EH (cell line): ENCODE data around the gene RTBDN.
A peak's percentile ranks its signal among the peaks of the same experiment; 100 is the strongest.

ENCODE experiments used
- DNase-seq: peaks from one replicate; pipeline ENCODE4 v3.0.0-alpha.2; 2015; ENCODE audit warnings: low read depth

RTBDN gene

DNA sequence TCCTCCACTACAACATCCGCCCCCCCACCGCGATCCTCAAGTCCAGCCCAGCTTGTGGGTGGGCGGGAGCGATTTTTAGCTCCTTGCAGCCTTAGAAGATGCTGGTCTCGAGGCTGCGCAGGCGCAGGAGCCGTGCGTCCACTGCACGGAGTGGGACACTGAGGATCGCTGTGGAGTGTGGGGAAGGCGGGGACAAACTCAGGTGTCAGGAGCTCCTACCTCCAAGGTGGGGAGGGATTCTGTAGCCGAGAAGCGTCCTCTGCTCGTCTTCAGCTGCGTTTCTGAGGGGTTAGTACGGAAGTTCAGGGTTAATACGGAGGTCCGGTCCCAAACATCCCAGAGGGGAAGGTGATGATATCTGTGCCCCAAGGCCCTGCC, at the start of gene RTBDN:
Gene RTBDN, minus strand, starts transcription at position 14 of the 378 bp plus-strand sequence. CDS start 4,600 bp downstream, outside the sequence.
- DNase-seq, result no peak

DNA sequence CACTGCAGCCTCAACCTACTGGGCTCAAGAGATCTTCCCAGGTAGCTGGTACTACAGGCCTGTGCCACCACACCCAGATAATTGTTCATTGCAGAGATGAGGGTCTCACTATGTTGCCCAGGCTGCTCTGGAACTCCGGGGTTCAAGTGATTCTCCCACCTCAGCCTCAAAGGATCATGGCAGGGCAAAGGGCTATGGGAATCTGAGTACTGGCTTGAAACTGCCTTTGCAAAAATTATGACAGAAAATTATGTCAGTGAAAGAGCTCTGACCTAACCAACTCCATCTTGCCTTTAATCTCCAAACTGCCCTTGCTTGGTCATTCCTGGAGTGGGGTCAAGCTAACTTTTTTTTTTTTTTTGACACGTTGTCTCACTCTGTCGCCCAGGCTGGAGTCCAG, 48.2 kb upstream of the RTBDN start:
- DNase-seq, result no peak

DNA sequence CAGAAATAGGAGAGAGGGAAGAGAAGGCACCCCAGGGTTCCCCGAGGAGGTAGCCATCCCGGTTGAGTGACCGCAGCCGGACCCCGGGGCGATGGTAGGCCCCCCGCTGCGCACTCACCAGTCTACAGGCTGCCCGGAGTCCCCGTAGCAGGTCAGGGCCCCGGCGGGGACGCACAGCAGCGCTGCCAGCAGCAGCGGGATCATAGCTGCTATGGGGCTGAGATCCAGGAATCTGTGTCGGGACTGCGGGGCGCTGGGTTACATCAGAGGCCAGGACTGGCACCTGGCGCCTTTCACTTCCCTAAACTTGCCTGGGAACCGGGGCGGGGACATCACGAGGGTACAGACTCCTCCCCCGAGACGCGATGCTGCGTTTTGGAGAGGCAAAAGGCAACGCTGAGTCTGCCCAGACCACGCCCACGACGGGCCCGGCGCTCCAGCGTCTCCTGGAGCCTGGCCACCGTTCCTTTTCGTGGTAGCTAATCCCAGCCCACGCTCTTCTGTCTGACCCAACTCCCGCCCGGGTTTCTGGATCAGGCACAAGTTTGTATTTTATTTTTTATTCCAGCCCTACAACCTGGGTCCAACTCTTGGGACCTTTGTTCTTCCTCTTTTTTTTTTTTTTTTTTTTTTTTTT, 46.9 kb upstream of the RTBDN start, which contains the start of gene DNASE2:
Gene DNASE2, minus strand, starts transcription at position 278 of the 637 bp plus-strand sequence. Its CDS starts 74 bp downstream, at position 204.
- DNase-seq, result peak; percentile 92

DNA sequence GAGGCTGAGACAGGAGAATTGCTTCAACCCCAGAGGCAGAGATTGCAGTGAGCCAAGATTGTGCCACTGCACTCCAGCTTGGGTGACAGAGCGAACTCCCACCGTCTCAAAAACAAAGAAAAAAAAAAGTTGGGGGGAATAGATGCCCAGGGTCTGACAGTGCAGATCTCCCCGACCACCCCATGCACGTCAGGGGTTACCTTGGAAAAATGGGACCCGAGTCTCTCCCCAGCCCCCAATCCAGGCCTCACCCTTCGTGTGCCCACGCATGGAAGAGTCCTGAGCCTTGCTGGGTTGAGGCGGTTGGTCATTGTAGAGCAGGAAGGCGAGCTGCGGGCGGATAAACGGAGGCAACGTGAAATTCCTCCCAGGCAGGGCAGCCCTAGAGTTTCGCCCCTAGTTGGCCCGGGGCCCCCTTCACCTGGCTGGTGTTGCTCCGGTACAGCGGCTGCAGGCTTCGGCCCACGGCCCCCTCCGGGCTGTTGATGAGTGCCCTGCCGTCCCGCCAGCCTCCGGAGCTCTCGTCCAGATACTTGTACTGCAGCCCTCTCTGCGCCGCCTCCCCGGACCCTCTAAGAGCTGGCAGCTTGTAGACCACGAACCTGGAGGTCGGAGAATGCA, 46.3 kb upstream of the RTBDN start:
- DNase-seq, result peak; percentile 22

DNA sequence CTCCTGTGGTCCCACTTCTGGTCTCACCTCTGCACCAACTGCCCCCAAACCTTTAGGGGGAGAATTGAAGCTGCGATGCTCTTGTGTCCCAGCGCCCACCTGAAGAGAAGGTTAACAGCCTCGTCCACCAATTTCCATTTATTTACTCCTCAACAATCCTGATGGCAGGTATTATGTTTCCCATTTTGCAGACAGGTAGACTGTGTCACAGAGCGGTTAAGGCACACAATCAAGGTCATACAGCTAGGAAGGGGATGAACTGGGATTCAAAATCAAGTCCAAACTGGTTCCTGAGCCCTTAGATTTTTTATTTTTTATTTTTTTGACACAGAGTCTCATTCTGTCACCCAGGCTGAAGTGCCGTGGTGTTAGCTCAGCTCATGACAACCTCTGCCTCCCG, 40.7 kb upstream of the RTBDN start:
- no peak for DNase-seq

DNA sequence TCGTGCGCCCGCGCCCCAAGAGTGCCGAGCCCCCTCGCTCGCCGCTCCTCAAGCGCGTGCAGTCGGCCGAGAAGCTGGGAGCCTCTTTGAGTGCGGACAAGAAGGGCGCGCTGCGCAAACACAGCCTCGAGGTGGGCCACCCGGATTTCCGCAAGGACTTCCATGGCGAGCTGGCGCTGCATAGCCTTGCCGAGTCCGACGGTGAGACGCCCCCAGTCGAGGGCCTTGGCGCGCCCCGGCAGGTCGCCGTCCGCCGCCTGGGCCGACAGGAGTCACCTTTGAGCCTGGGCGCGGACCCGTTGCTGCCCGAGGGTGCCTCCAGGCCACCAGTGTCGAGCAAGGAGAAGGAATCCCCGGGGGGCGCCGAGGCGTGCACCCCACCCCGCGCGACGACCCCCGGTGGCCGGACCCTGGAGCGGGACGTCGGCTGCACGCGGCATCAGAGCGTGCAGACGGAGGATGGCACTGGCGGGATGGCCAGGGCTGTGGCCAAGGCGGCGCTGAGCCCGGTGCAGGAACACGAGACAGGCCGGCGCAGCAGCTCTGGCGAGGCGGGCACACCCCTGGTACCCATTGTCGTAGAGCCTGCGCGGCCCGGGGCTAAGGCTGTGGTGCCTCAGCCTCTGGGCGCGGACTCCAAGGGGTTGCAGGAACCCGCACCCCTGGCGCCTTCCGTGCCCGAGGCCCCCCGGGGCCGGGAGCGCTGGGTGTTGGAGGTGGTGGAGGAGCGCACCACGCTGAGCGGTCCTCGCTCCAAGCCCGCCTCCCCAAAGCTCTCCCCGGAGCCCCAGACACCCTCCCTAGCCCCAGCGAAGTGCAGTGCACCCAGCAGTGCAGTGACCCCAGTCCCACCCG, 39.7 kb upstream of the RTBDN start:
- no peak for DNase-seq

DNA sequence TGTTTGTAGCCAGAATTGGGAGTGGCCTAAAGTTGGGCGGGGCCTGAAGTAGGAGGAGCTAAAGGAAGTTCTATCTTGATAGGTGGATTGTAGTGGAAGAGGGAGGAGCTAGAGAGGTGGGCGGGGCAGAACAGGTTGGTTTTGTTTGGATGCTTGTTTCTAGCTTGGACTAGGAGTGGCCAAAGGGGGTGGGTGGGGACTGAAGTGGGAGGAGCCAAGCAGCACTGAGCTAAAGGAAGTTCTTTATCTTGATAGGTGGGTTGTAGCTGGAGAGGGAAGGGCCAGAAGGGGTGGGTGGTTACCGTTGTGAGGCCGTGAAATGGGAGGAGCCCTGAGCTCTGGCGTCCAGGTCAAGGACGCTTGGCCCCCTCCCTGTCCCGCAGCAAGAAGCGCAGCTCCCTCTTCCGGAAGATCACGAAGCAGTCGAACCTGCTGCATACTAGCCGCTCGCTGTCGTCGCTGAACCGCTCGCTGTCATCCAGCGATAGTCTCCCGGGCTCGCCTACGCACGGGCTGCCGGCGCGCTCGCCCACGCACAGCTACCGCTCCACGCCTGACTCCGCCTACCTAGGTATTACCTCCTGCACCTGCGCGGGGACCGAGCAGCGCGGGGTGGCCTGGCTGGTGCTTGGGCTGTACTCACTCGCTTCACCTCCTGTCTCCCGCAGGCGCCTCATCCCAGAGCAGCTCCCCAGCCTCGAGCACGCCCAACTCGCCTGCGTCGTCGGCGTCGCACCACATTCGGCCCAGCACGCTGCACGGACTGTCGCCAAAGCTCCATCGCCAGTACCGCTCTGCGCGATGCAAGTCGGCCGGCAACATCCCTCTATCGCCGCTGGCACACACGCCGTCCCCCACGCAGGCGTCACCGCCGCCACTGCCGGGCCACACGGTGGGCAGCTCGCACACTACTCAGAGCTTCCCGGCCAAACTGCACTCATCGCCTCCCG, 38.8 kb upstream of the RTBDN start:
- peak; percentile 77 for DNase-seq

DNA sequence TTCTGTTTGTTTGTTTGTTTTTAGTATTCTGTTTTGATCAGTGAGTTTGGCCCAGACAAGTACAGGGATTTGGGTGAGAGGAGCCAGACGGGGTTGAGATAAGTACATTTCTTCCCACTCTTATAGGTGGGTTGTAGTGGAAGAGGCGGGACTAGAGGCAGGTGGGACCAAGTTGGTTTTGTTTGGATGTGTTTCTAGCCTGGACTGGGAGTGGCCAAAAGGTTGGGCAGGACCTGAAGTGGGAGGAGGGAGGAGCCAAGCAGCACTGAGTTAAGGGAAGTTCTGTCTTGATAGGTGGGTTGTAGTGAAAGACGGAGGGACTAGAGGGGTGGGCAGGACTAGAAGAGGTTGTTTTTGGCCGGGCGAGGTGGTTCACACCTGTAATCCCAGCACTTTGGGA, 37.9 kb upstream of the RTBDN start:
- DNase-seq, result no peak

DNA sequence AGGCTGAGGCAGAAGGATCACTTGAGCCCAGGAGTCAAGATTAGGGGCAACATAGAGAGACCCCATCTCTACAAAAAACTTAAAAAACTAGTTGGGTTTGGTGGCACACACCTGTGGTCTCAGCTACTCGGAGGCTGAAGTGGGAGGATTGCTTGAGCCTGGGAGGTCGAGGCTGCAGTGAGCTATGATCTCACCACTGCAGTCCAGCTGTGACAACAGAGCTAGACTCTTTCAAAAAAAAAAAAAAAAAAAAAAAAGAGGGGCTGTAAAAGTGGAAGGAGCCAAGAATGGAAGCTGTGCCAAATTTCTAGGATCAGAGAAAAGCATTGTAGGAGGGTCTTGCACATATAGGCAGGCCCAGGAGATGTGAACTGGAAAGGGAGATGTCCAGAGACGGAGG, 37.3 kb upstream of the RTBDN start:
- no peak for DNase-seq

DNA sequence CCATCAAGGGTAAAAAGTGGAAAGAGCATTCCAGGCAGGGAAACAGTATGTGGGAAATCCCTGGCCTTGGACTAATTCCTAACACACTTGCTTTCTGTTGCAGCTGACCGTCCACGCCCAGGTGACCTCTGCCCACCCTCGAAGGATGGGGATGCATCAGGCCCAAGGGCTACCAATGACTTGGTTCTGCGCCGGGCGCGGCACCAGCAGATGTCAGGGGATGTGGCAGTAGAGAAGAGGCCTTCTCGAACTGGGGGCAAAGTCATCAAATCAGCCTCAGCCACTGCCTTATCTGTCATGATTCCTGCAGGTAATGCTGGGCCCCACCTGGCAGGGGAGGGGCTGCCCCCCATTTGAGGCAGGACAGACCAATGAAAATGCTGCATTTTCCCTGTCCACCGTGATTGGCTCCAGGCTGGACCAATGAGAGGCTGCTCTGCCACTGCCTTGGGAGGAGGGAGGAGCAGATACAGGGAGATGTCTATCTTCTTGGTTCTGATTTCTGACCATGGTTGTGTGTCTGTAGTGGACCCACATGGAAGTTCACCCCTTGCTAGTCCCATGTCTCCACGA, 34.2 kb upstream of the RTBDN start:
- peak; percentile 26 for DNase-seq

DNA sequence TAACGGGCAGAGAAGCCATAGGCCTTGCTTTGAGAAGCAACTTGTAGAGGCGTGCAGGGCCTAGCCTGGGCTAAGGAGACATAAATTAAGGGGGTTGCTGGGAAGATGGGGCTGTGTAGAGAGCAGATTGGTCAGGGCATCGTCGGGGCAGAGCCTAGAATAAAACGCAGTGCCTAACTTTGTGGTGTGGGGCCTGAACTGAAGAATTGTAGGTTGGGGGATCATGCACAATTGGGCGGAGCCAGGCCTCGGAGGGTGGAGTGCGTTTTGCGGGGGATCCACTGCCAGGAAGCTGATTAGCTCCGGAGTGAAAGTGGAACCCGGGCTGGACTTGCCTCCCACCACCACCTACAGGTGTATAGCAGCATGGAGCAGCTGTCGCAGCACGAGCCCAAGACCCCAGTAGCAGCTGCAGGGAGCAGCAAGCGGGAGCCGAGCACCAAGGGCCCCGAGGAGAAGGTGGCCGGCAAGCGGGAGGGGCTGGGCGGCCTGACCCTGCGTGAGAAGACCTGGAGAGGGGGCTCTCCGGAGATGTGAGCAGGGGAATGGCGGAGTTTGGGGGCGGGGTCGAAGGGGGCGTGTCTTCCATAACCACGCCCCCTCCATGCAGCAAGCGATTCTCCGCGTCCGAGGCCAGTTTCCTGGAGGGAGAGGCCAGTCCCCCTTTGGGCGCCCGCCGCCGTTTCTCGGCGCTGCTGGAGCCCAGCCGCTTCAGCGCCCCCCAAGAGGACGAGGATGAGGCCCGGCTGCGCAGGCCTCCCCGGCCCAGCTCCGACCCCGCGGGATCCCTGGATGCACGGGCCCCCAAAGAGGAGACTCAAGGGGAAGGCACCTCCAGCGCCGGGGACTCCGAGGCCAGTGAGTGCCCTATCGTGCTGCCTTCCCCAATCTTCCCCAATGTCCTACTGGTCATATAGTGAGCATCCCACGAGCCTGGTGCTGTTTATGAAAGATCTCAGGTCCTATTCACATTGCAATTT, 33.0 kb upstream of the RTBDN start:
- peak; percentile 62 for DNase-seq

DNA sequence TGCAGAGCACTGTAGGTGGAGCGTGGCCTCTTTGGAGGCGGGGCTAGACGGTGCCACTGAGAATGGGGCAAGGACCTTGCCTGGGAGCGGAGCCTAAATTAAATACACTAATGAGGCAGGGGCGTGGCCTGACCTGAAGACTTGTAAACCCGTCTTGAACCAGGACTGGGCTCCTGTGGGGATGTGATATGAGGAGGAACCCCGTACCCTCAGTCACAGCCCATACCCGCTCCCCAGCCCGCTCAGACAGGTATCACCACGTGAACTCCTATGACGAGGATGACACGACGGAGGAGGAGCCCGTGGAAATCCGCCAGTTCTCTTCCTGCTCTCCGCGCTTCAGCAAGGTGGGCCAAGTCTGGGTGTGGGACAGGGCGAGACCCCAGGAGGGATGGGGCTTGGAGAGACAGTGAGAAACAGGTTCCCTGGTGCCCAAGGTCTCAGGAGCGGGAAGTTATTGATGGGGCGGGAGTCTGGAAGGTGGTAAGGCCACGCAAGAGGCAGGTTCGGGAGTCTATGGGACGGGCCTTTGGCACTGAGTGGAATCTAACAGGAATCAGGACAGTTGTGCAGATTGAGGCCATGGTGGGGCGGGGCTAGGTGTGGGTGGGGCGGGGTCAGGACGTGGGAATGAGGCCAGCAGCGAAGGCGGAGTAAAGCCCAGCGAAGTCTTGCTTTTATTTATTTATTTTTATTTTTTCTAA, 32.2 kb upstream of the RTBDN start:
- DNase-seq, result no peak

DNA sequence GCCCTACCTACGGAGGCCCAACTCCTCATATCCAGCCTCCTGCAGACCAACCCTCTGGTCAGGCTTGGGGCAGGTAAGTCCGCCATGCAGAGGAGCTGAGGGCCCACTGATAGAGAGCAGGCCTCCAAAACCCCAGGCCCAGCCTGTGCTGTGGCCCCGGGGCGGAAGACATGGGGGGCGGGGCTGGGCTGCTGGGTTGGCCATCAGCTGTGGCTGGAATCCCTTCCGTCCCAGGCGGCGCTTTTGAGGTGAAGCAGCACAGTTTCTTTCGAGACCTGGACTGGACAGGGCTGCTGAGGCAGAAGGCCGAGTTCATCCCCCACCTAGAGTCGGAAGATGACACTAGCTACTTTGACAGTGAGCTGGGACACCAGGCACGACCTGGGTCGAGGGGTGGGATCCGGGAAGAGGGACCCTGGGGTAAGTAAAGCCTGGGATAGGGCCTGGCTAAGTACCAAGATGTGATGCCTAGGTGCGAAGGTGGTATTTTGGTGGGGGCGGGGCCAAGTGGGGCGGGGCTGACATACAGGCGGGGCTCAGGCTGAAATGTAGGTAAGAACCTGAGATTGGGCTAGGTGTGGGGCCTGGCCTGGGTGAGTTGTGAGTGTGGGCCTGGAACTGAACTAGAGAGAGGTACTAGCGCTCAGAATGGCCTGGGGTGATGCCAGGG, 31.5 kb upstream of the RTBDN start:
- no peak for DNase-seq

DNA sequence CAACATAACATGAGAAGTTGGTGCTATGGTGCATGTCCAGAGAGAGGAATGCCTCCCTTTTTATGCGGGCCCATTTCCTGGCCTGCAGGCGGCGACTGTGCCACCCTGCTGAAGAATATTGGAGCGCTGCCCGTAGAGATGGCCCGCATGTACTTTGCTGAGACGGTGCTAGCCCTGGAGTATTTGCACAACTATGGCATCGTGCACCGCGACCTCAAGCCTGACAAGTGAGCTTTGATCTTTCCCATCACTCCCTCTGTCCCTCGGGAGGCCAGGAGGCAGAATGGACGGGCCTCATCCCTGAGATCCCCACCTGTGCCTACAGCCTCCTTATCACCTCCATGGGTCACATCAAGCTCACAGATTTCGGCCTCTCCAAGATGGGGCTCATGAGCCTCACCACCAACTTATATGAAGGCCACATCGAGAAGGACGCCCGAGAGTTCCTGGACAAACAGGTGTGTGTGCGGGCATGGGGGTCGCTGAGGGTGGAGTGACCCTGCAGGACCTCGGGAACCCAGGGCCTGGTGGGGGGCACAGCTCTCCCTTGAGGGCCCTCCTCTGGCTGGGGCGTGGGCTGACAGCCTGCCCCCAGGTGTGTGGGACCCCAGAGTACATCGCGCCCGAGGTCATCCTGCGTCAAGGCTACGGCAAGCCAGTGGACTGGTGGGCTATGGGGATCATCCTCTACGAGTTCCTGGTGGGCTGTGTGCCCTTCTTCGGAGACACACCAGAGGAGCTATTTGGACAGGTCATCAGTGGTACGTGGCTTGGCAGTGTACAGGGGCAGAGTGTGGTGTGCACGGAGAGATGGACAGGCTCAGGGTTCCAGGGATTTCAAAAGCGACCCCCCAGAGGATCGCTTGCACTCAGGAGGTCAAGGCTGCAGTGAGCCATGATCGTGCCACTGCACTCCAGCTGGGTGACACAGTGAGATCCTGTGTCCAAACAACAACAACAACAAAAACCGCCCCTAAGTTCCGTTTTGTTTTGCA, 30.6 kb upstream of the RTBDN start:
- no peak for DNase-seq

DNA sequence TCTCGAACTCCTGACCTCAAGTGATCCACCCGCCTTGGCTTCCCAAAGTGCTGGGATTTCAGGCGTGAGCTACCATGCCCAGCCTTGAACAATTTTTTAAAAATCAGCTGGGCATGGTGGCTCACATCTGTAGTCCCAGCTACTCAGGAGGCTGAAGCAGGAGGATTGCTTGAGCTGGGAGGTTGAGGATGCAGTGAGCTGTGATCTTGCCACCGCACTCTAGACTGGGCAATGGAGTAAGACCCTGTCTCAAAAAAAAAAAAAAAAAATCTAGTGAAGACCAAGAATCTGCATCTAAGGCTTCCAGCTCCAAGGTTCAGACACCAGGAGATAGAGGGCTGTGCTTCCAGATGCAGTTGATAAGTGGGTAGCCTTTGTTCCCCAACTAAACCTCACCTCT, 29.8 kb upstream of the RTBDN start:
- no peak for DNase-seq

DNA sequence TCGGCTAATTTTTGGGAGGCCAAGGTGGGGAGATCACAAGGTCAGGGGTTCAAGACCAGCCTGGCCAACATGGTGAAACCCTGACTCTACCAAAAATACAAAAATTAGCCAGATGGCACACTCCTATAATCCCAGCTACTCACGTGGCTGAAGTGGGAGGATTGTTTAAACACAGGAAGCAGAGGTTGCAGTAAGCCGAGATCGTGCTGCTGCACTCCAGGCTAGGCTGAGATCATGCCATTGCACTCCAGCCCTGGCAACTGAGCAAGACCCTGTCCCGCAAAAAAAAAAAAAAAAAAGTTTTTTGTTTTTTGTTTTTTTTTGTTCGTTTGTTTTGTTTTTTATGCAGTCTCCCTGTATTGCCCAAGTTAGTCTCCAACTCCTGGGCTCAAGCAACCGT, 25.2 kb upstream of the RTBDN start:
- no peak for DNase-seq

DNA sequence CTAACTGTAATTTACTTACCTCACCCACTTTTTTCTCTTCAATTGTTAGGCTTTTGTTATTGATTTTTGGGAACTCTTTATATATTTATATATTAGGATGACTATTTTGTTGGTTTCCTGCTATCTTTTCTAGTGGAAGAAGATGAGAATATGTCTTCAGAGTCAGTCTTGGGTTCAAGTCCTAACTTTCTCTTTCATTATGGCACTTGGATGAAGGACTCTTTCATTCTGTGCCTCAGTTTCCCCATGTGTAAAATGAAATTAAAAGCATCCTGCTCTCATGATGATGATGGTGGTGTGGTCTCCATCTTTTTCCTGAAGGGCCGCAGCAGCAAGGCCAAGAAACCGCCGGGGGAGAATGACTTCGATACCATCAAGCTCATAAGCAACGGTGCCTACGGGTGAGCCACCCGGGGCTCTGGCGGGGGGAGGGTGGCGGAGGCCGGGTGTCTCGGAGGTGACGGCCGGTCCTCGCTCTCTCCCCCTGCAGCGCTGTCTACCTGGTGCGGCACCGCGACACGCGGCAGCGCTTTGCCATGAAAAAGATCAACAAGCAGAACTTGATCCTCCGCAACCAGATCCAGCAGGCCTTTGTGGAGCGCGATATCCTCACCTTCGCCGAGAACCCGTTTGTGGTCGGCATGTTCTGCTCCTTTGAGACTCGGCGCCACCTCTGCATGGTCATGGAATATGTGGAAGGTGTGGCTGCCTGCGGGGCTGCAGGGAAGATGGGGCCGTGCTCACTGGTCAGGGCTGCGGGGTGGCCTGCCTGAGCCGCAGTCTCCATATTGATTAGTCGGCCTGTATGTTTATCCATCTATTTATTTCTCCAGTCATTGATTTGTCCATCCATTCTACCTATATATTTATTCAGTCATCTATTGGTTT, 23.9 kb upstream of the RTBDN start:
- DNase-seq, result no peak
